ENCODE results near the gene SLC7A4.

Gene SLC7A4

GRCh38 chr22:20994902-20995241, 37.5 kb downstream of the SLC7A4 start:
- TF ChIP-seq CTCF (IDR thresholded peaks at IDR 0.05; ENCODE audit: low read depth, low read length): no peak
- no peak for DNase-seq (ENCODE audit: low read depth, low spot score)
- in situ Hi-C loops (cut with HindIII; ENCODE audit: low sequenced_read_pairs): no loop called here
- H3K4me3 ChIP-seq (ENCODE audit: low read depth, low read length): no peak overlapping the region

- TF ChIP-seq CTCF (IDR thresholded peaks at IDR 0.05; ENCODE audit: low read depth, low read length): no peak
- in situ Hi-C loops (cut with HindIII; ENCODE audit: low sequenced_read_pairs): no loop called here
Observed at GRCh38 chr22:20994128-20994901, 38.0 kb downstream of the SLC7A4 start.

GRCh38 chr22:20993304-20994127, 38.8 kb downstream of the SLC7A4 start:
- H3K4me3 ChIP-seq (ENCODE audit: low read depth, low read length): no peak overlapping the region
- no peak for DNase-seq (ENCODE audit: low read depth, low spot score)
- TF ChIP-seq CTCF (IDR thresholded peaks at IDR 0.05; ENCODE audit: low read depth, low read length): no peak
- in situ Hi-C loops (cut with HindIII; ENCODE audit: low sequenced_read_pairs): no loop called here

More at GRCh38 chr22:20994128-20994901, 38.0 kb downstream of the SLC7A4 start:
- no peak overlapping the region for H3K4me3 ChIP-seq (ENCODE audit: low read depth, low read length)
- no peak for DNase-seq (ENCODE audit: low read depth, low spot score)

DNA sequence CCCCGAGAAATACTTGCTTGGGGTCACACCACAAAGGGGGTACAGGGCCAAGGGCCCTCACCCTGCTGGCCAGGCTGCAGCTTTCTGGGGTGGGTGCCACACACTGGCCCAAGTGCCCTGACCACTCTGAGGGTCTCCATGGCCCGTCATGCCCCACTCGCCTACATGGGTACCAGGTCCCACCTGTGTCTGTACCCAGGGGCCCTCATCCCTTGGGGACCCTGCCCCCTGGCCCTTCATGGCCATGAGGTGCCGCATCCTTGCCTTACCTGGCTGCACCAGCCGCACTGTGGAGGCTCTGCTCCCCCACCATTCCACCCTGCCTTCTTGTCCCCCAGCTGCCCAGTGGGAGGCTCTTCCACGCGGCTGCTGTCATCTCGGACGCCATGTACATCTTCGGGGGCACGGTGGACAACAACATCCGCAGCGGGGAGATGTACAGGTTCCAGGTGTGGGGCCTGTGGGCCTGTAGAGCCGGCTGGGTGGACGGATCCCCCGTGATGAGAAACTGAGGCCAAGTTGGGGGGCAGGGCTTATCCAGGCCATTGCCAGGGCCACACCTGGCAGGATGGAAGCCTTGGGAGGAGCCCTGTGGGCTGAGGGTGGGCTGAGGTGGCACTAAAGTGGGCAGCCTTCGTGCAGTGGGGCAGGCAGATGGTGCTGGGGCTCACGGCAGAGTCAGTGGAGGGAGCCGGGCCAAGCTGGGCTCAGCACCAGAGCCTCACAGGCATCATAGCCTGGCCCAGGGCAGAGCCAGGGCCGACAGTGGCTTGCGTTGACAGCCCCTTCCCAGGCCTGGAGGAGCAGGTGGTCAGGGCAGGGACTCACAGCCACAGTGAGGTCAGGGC, 39.7 kb downstream of the SLC7A4 start:
- in situ Hi-C loops (cut with HindIII; ENCODE audit: low sequenced_read_pairs): no loop called here
- no peak for TF ChIP-seq CTCF (IDR thresholded peaks at IDR 0.05; ENCODE audit: low read depth, low read length)
- no peak overlapping the region for H3K4me3 ChIP-seq (ENCODE audit: low read depth, low read length)
- DNase-seq (ENCODE audit: low read depth, low spot score): no peak

GRCh38 chr22:20992056-20992442, 40.3 kb downstream of the SLC7A4 start:
- in situ Hi-C loops (cut with HindIII; ENCODE audit: low sequenced_read_pairs): no loop called here
- DNase-seq (ENCODE audit: low read depth, low spot score): no peak
- TF ChIP-seq CTCF (IDR thresholded peaks at IDR 0.05; ENCODE audit: low read depth, low read length): no peak
- no peak overlapping the region for H3K4me3 ChIP-seq (ENCODE audit: low read depth, low read length)

Measured in astrocyte of the spinal cord (primary cell).